Heart left ventricle (tissue), 16 donors: ENCODE data around the gene ANXA10. TPM values are rescaled to one million over a fixed set of nuclear protein-coding genes. Genes with fewer than 3 reads are reported as not detected.
"Not testable (repeated sequence)": the region's sequence is repeated elsewhere in the genome, so short reads cannot be mapped to it uniquely, and the experiment has no call there.

Source experiments
- ATAC-seq, 4 donors: fragments of 200-7000 bp; cut with Tn5 transposase; one replicate each; pipeline ENCODE4 v1.9.1; 2020 to 2022; ENCODE audit warnings: moderate library complexity in 4 of 4, mild to moderate bottlenecking in 3 of 4, moderate number of reproducible peaks in 1 of 4
- DNase-seq, 5 donors: peaks; one replicate each; pipeline ENCODE4 v3.0.0-alpha.2; 2020
- H3K27ac ChIP-seq, 12 donors: fragments of 200-600 bp; sonication (generic) in 4 of 12; one replicate each; pipeline versions ENCODE4 v1.5.0 to v1.8.0; 2016 to 2022; ENCODE audit warnings: mild to moderate bottlenecking in 2 of 12
- H3K27me3 ChIP-seq, 9 donors: fragments of 200-600 bp; sonication (generic) in 2 of 9; one replicate each; pipeline versions ENCODE4 v1.5.1 to v1.8.0; 2016 to 2022; ENCODE audit warnings: mild to moderate bottlenecking in 3 of 9
- H3K36me3 ChIP-seq, 9 donors: fragments of 200-600 bp; sonication (generic) in 2 of 9; one replicate each; pipeline versions ENCODE4 v1.5.0 to v1.8.0; 2018 to 2022; ENCODE audit warnings: mild to moderate bottlenecking in 2 of 9
- H3K4me1 ChIP-seq, 12 donors: fragments of 200-600 bp; sonication (generic) in 4 of 12; one replicate each; pipeline versions ENCODE4 v1.5.0 to v1.8.0; 2016 to 2022; ENCODE audit warnings: mild to moderate bottlenecking in 3 of 12
- H3K4me3 ChIP-seq, 12 donors: fragments of 200-600 bp; sonication (generic) in 4 of 12; one replicate each; pipeline versions ENCODE4 v1.5.0 to v1.8.0; 2017 to 2022; ENCODE audit warnings: mild to moderate bottlenecking in 9 of 12, moderate library complexity in 4 of 12
- H3K9me3 ChIP-seq, 12 donors: fragments of 200-600 bp; sonication (generic) in 4 of 12; one replicate each; pipeline versions ENCODE4 v1.5.0 to v1.8.0; 2016 to 2022; ENCODE audit warnings: mild to moderate bottlenecking in 1 of 12
- POLR2A ChIP-seq, 2 donors: fragments of 450-650 bp; IDR thresholded peaks; one replicate each; pipeline ENCODE4 v1.6.1; 2017; ENCODE audit warnings: antibody characterized with exemption in 2 of 2, mild to moderate bottlenecking in 2 of 2, moderate library complexity in 2 of 2
- WGBS, 4 donors: extraction: QIAGEN DNeasy Blood & Tissue Kit in 2 of 4; methylation state at CpG; one replicate each; pipeline versions ENCODE4 v1.1.5 to v1.1.7; 2013 to 2018; 5-methylcytosine and 5-hydroxymethylcytosine counted together
- intact Hi-C, 10 donors: fragments of 100-400 bp; cut with DNase I; formaldehyde crosslinking; loops; one replicate each; pipeline versions ENCODE4 v1.11.1 to v1.14.2; 2022
- polyA plus RNA-seq, 2 donors: library from polyadenylated mRNA; stranded (reverse); fragments of 200-250 nt; gene quantifications; one replicate each; pipeline ENCODE4 v1.2.3, GENCODE V29; 2013
- total RNA-seq, 9 donors: library from RNA; depleted of rRNA in 2 of 9; stranded (reverse); fragments of >200 nt in 2 of 9; fragmentation: NEBNext Ultra II Directional in 3 of 9; extraction: Animal tissue kit (Norgen Biotek cat#: 25700) in 3 of 9; gene quantifications; one replicate each; pipeline versions ENCODE4 v1.1.0 to v1.2.4, GENCODE V29; 2016 to 2023
- TF ChIP-seq, protein P1 (sequence below), 12 donors: fragments of 200-600 bp; sonication (generic) in 4 of 12; IDR thresholded peaks; one replicate each; pipeline versions ENCODE4 v1.5.0 to v1.8.0; 2018 to 2022; ENCODE audit warnings: antibody characterized with exemption in 12 of 12, mild to moderate bottlenecking in 5 of 12
- donor health status: ischemic (EF 13 %, LVEDD 7.1; RV severe dilation, severe dysfunction).
- donor health status: healthy with polysubstance abuse.
- donor health status: DM: no; HTN: yes; CAD: no.
- donor health status: DM: no; HTN: no; CAD: no.
- donor health status: ischemic (EF 25% LVEDD 6.9; RV normal size, moderate dysfunction).
- donor health status: ischemic (EF 25% LVEDD 5.7; RV mildly dilated, moderate dysfunction).
- donor health status: healthy.
- donor health status: DM: yes; HTN: yes; CAD: no.
- donor health status: ischemic (EF 35%, LVEDD 5.7; RV mildly dilated, moderate dysfunction).
- donor health status: nonischemic (EF 11% LVEDD 7.7; RV severe dilation, severe dysfunction).
- donor health status: DM: yes; HTN: yes; CAD: no.
- donor health status: PGD.
- donor health status: ischemic (EF 29% LVEDD 5.4; RV normal size, mild dysfunction).
- donor health status: nonischemic (EF 23%, LVEDD 6.1; RV moderate dilation, normal function).

The ANXA10 gene
- total and polyA plus RNA-seq, 11 donors, result not detected

DNA sequence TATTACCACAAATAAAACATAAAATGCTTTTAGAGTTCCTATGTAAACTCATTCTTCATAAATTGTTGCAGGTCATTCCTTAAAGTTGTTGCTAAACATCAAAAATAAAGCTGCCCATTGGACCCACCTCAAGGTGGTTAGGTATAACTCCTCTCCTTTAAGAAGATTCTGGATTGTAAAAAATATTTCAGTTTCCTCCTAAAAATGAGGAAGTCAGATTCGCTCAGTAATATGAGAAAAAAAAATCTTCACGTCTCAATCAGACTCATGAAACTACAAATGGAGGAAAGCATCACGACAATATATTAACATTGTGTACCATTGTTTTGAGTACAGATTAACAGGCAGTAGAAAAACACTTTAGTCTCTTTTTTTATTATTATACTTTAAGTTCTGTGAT, 120.3 kb downstream of the ANXA10 start:
- TF ChIP-seq, protein P1, sequence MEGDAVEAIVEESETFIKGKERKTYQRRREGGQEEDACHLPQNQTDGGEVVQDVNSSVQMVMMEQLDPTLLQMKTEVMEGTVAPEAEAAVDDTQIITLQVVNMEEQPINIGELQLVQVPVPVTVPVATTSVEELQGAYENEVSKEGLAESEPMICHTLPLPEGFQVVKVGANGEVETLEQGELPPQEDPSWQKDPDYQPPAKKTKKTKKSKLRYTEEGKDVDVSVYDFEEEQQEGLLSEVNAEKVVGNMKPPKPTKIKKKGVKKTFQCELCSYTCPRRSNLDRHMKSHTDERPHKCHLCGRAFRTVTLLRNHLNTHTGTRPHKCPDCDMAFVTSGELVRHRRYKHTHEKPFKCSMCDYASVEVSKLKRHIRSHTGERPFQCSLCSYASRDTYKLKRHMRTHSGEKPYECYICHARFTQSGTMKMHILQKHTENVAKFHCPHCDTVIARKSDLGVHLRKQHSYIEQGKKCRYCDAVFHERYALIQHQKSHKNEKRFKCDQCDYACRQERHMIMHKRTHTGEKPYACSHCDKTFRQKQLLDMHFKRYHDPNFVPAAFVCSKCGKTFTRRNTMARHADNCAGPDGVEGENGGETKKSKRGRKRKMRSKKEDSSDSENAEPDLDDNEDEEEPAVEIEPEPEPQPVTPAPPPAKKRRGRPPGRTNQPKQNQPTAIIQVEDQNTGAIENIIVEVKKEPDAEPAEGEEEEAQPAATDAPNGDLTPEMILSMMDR (IDR thresholded peaks at IDR 0.05), result no peak
- no peak for TF ChIP-seq POLR2A (IDR thresholded peaks at IDR 0.05)
- Histone ChIP-seq H3K36me3 (peaks cover 0 to 21% (median 14%) of the 10 kb centered on the region in 9 donors), H3K27me3 (no peaks in the 10 kb centered on the region), H3K27ac (no peak overlapping the region), H3K4me1 (no peaks in the 10 kb centered on the region), H3K4me3 (no peak overlapping the region), H3K9me3 (peaks cover 0 to 31% (median 0%) of the 10 kb centered on the region in 12 donors)
- no peak for ATAC-seq
- DNase-seq, result no peak
- intact Hi-C loops, result no loop called here
- WGBS, 4 donors, result 89 to 94% (median 91%) methylated on average over 3 of the region's 3 CpGs

DNA sequence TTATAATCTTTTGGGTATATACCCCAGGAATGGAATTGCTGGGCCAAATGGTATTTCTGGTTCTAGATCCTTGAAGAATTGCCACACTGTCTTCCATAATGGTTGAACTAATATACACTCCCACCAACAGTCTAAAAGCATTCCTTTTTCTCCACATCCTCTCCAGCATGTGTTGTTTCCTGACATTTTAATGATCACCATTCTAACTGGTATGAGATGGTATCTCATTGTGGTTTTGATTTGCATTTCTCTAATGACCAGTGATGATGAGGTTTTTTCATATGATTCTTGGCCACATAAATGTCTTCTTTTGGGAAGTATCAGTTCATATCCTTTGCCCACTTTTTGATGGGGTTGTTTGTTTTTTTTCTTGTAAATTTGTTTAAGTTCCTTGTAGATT, 121.2 kb downstream of the ANXA10 start:
- ATAC-seq, intact Hi-C loops, H3K4me3 ChIP-seq, H3K27me3 ChIP-seq, H3K27ac ChIP-seq, H3K4me1 ChIP-seq, DNase-seq: not testable (repeated sequence)
- H3K36me3 ChIP-seq, result peaks cover 0 to 29% (median 22%) of the 10 kb centered on the region in 9 donors
- H3K9me3 ChIP-seq, result peaks cover 0 to 35% (median 0%) of the 10 kb centered on the region in 12 donors

DNA sequence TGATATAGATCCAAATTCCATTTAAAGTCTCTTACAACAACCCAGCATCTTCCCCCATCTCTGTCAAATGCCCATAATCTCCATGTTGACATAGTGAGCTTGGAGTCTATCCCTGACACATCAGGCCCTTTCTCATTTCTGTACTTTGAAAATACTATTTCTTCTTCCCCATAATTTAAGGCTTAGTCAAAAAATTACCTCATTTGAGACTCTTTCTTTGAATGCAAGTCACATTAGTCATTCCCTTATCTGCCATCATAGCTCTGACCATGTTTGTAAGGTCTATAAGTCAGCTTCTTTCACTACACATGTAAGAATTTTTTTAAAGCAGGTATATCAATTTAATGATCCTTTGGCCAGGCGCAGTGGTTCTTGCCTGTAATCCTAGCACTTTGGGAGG, 126.3 kb downstream of the ANXA10 start:
- DNase-seq (no peak), ATAC-seq (no peak)
- H3K27me3 ChIP-seq, result no peaks in the 10 kb centered on the region
- H3K27ac ChIP-seq, result no peak overlapping the region
- H3K4me3 ChIP-seq, result no peak overlapping the region
- H3K4me1 ChIP-seq, result peaks cover 0 to 8% (median 0%) of the 10 kb centered on the region in 12 donors
- 90 to 100% (median 99%) methylated on average over 1 of the region's 1 CpG for WGBS, 4 donors
- H3K9me3 ChIP-seq, result peaks cover 0 to 25% (median 0%) of the 10 kb centered on the region in 12 donors
- intact Hi-C loops, result no loop called here
- H3K36me3 ChIP-seq, result peaks cover 0 to 80% (median 58%) of the 10 kb centered on the region in 9 donors
- no peak for TF ChIP-seq POLR2A (IDR thresholded peaks at IDR 0.05)
- TF ChIP-seq, protein P1 (IDR thresholded peaks at IDR 0.05), result no peak

DNA sequence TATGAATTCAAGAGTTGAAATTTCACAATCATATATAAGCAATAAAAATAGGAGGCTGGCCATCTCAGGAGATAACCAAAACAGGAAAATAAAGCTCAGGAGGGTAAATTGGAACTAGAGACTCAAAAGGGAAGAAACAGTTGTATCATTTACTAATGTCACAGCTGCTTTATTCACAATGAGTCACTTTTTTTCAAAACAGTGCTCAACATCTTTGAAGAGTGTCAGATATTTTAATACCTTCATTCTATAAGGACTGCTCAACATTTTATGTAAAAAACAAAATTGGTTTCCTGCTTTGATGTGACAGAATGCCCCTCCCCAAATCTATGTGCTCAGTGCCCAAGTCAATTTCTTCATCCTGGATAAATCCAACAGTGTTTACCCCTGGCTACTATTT, 128.6 kb downstream of the ANXA10 start:
- intact Hi-C loops, result no loop called here
- ATAC-seq (no peak), DNase-seq (no peak)
- H3K27ac ChIP-seq, result no peak overlapping the region
- H3K9me3 ChIP-seq, result peaks cover 0 to 8% (median 0%) of the 10 kb centered on the region in 12 donors
- peaks cover 0 to 8% (median 0%) of the 10 kb centered on the region in 12 donors for H3K4me1 ChIP-seq
- no peak overlapping the region for H3K4me3 ChIP-seq
- no peaks in the 10 kb centered on the region for H3K27me3 ChIP-seq
- peaks cover 0 to 100% (median 78%) of the 10 kb centered on the region in 9 donors for H3K36me3 ChIP-seq
- no peak for TF ChIP-seq POLR2A (IDR thresholded peaks at IDR 0.05)

DNA sequence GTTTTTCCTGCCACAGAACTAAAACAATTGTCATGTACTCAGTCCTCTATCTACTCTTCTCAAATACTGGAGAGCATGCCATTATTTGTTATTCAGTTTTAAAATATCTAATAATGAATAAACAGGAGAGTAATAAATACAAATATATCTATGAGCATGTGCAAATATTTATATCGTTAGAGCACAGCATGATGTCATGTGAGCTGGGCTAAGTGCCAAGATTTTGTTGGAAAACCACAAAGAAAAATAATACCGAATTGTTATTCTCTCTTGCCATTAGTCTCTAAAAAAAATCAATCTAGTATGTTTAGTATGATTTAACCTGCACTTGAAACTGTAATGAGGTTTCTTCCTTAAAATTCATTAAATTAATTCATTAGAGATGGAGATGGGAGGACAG, 129.0 kb downstream of the ANXA10 start:
- Histone ChIP-seq H3K9me3 (peaks cover 0 to 8% (median 0%) of the 10 kb centered on the region in 12 donors), H3K27ac (no peak overlapping the region), H3K4me1 (peaks cover 0 to 8% (median 0%) of the 10 kb centered on the region in 12 donors), H3K4me3 (no peak overlapping the region), H3K27me3 (no peaks in the 10 kb centered on the region), H3K36me3 (peaks cover 0 to 97% (median 80%) of the 10 kb centered on the region in 9 donors)
- TF ChIP-seq, protein P1 (IDR thresholded peaks at IDR 0.05), result no peak
- no peak for TF ChIP-seq POLR2A (IDR thresholded peaks at IDR 0.05)
- no peak for DNase-seq
- 12 to 22% (median 18%) methylated on average over 2 of the region's 2 CpGs for WGBS, 4 donors
- intact Hi-C loops, result no loop called here
- no peak for ATAC-seq

Other genes with a start within 250 kb of the ANXA10 start
- gene DDX60, start 226.2 kb downstream of the ANXA10 start, total RNA-seq, result 10 to 100 TPM in 5 of 9 donors, 1 to 10 TPM in 4; 3.8 to 27.2 (median 10.6) TPM
- gene DDX60, start 226.2 kb downstream of the ANXA10 start, polyA plus RNA-seq, result 1 to 10 TPM; 1.4 to 4.2 TPM